KG1 (cell line): Measurements from ENCODE around the gene IFFO2.
"Not testable (repeated sequence)": the region's sequence is repeated elsewhere in the genome, so short reads cannot be mapped to it uniquely, and the experiment has no call there.

ENCODE experiments used
- DNase-seq: peaks from one replicate; lab custom pipeline; 2025; lab: John Stamatoyannopoulos, UW

IFFO2 gene

DNA sequence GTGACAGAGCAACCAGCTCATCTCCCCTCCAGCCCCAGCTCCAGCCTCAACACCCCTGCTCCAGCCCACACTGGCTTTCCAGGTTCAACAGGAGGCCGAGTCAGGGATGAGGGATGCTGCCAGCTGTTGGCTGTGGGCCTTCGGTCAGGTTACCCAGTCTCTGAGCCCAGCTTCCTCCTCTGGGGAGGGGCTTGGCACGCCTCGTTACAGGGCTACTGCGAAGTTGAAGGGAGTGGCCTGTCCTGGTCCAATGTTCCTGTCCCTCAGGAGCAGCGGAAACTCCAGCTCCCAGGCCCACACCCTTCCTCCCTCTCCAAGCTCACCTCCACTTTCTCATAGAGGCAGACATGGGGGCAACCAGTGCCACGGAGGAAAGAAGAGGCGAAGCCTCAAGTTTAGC, 81.9 kb downstream of the IFFO2 start:
- no peak for DNase-seq

DNA sequence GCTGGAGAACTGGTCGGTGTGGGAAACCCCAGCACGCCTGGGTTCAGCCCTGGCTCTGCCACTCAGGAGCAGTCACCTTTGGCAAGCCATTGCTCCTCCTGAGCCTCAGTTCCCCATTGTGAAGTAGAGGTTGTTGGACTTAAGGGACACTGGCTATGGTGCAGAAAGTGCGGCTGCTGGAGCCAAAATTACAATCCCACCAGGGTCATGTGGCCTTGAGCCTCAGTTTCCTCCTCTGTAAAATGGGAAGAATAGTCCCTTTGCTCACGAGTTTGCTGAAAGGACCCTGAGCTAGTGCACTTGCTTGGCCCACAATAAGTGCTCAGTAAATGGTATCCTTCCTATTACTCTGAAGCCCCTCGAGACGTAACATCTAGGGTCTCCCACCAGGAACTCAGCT, 82.4 kb downstream of the IFFO2 start:
- no peak for DNase-seq

DNA sequence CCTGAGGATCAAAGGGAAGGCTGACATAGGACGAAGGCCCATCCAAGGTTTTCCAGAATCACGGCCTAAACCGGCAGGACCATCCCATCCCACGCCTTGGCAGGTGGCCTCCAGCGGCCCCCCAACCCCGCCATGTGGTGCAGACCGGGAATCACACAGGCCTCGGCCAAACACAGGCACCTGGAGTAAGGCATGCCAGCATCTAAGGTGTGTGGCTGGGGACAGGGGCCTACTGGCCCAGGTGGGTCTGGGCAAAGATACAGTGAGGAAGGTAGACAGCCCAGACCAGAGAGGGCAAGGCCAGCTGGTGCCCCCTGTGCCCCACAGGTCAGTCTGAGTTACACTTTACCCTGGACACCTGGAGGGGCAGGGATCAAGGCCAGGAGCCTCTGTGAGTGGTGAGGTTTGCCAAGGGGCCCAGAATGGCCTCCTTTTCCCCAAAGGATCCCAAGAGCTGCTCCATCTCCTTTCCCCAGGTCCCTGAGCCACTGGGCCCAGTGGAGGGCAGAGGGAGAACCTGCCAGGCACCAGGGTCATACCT, 84.3 kb downstream of the IFFO2 start:
- no peak for DNase-seq

DNA sequence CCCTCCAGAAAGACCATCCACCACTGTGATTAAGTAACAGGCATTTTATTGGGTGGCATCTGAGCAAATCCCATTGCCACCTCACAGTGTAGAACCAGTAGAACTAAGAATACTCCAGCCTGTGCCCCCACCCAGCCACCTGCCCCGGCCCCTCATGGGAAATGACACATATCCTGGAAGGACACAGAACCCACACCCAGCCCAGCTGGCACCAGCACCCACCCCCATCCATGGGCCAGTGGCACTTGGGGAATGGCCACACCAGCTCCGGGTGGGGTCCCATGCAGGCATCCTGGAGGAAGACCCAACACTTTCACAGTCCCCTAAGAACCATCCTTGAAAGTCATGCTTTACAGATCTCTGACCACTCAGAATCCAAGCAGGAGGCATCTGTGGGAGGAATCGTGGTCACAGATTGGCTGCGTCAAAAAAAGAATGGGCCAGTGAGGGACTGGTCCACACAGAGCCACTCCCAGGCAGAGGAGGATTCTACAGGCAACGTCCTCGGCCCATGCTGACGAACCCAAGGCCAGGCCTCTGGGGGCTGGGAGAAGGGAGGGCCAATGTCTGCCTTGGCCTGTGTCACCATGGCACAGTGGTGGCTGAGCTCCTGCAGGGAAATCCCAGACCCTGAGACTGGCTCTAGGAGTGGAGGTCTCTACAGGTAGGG, 84.9 kb downstream of the IFFO2 start:
- no peak for DNase-seq

DNA sequence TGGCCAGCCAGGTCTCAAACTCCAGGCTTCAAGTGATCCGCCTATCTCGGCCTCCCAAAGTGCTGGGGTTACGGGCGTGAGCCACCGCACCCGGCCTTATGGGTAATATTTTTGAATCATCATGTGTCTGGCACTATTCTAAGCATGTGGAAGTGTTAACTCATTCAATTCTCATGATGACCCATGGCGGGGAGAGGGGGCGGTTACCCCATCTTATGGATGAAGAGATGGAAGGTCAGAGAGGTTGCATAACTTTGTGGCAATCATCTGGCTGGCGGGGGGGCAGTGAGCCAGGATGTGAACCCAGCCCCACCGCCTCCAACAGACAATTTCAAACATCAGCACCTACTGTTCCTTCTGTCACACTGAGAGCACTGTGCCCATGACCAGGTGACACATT, 85.5 kb downstream of the IFFO2 start:
- no peak for DNase-seq

DNA sequence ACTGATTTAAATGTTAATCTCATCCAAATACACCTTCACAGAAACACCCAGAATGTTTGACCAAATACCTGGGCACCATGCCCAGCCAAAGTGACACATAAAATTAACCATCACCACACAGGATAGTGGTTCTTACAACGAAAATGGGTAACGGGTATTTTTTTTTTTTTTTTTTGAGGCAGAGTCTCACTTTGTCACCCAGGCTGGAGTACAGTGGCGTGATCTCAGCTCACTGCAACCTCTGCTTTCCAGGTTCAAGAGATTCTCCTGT, 85.9 kb downstream of the IFFO2 start:
- DNase-seq, result not testable (repeated sequence)

DNA sequence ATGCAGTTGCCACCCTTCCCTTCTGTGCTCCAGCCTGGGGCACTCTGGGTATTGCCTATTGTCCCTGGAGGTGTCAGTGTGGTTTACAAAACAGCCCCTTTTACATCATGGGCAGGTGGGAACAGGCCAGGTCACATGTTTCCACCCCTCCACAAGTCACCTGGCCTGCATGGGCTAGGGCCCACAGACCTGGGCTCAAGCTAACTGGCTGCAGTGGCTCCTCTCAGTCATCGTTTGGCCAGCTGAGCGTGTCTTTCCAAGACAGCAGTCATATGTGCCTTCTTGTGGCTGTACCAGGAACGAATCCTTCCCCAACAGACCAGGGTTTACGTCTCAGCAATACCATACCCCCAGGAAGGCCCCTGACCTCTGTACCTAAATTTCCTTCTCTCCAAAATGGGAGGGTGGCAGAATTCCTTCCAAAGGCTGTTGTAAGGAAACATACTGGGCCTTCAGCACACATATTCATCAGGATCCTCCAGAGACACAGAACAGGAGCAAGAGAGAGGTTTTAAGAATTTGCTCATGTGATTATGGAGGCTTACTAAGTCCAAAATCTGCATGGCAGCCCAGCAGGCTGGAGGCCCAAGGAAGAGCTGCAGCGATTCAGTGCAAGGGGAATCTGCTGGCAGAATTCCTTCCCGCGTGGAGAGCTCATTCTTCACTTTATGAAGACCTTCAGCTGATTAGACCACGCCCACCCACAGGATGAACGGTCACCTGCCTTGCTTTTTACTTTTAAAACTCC, 86.5 kb downstream of the IFFO2 start:
- no peak for DNase-seq

DNA sequence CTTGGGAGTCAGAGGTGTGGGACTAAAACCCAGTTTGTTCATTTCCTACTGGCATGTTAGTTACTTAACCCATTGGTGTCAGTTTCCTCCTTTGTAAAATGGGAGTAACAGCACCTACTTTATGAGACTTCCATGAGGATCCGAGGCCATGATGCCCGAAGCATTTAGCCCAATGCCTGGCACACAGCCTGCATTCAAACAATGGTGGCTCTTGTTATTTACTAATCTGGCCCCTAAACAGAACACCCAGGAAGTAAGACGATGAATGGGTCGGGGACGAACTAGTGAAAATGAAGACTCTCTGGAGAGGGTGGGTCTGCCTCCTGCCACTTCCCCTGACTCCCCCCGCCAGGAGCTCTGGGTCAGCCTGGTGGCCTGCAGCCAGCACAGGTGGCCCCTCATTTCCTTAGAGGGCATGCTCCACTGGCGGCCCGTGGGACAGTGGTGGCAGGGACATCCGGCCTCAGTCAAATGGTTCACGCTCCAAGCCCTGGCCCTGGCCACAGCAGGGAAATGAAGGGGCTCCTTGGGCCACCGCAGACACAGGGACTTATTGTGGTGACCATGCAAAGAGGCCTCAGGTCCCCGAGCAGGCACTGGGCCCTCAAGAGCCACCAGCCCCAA, 87.6 kb downstream of the IFFO2 start:
- DNase-seq, result no peak

DNA sequence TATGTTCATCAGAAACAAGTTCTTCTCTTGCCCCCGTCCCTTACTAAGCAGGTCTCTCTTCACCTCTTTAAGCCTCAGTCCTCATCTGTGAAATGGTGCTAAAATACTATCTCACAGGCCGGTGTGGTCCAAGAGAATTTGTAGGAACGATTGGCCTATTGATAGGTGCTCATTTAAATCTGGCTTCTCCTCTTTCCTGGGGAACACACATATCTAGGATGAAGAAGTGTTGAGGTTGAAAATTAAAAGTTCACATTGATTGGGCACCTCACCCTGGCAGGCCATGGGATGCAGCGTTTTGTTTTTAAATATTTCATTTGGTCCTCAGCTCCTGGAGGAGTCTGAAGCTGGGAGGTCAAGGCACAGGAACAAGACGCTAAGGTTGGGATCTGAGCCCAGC, 88.1 kb downstream of the IFFO2 start:
- DNase-seq, result no peak

DNA sequence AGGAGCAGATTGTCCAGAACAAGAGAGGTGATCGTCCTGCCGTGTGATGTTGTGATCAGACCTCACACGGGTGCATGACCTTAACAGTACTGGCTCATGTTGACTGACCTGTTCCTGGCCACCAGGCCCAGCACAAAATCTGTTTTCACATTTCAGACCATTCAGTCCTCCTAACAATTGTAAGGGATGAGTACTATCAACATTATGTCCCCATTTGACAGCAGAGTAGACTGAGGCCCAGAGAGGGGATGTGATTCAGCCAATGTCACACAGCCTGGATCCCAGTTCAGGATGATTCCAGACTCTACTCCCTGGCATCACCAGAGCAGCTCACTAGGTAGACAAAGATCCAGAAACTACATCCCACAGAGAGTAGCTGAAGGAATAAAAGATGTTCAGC, 89.6 kb downstream of the IFFO2 start:
- DNase-seq, result no peak

DNA sequence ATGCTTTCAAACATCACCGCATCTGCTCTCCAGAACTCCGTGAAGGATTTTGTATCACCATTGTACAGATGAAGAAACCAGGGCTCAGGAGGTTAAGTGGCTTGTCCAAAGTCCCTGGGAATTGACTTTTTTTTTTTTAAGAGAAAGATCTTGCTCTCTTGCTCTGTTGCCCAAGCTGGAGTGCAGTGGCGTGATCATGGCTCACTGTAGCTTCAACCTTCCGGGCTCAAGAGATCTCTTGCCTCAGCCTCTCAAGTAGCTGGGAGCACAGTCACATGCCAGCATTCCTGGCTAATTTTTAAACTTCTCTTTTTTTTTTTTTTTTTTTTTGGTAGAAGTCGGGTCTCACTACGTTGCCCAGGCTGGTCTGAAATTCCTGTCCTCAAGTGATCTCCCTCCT, 90.2 kb downstream of the IFFO2 start:
- DNase-seq, result no peak

DNA sequence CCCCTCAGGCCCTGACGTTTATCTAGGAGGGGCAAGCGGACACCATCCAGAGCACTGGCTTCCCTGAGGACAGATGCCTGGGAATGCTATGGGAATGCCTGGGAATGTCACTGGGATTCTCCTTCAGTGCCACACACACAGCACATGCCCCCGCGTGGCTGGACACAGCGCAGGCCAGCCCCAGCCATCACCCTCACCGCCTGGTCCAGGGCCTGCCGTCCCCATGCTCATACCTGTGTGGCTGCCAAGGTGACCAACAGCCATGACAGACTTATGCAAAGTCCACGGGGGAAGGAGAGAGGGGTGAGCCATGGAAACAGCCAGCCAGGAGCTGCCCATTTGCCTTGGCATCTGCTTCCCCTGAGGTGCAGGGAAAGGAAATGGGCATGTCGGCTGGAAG, 91.3 kb downstream of the IFFO2 start:
- DNase-seq, result no peak

DNA sequence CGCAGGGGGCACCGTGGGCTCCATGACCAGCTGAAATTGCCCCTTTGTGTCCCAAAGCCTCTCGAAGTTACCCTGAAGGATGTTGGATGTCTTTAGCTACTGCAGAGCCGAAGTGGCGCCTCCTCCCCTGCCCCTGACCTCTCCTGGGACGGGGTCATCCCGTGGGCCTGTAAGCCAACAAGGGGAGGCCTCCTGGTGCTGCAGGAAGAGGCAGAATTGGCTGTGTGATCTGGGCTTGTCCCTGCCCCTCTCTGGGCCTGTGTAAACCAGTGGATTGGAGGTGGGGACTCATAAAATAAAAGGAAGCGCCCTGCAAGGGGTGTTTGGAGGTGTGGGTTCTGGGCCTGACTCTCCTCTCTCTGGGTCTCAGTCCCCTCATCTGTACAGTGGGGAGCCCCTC, 94.9 kb downstream of the IFFO2 start:
- no peak for DNase-seq

DNA sequence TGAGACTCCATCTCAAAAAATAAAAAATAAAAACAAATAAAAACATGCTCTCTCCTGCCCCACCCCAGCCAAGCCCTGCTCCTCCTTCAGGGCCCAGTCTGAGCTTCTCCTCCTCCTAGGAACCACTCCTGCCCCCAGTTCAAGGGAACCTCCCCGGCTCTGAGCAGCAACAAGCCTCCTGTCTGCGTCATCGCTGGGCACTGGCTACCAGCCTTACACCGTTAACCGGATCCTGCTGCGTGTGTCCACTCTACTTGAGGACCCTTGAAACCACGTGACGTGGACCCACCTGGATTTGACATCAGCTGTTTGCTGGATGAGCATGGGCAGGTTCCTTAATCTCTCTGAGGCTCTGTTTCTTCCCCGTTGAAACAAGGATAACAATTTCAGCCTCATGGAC, 95.4 kb downstream of the IFFO2 start:
- DNase-seq, result no peak

DNA sequence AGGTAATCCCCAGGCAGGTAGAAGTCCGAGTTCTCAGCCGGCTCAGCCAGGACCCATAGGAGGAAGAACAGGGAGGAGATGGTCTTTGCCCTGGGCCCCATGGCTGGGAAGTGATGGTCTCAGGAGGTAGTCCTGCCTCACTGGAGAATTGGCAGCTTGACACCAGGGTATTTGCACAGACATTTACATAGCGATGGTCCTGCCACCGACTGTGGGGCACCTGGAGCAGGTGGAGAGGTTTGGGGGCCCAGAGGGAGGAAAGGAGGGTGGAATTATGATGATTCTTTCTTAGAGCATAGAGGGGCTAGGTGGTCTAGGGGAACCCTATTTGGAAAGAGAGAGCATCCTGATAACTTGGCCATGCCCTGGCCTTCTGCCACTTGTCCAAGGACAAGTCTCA, 96.9 kb downstream of the IFFO2 start, which contains the start of gene TAS1R2:
TSS of gene TAS1R2 (minus strand) at position 101 of the 400 bp plus-strand sequence. CDS start at position 101, 0 bp downstream.
- DNase-seq, result no peak

DNA sequence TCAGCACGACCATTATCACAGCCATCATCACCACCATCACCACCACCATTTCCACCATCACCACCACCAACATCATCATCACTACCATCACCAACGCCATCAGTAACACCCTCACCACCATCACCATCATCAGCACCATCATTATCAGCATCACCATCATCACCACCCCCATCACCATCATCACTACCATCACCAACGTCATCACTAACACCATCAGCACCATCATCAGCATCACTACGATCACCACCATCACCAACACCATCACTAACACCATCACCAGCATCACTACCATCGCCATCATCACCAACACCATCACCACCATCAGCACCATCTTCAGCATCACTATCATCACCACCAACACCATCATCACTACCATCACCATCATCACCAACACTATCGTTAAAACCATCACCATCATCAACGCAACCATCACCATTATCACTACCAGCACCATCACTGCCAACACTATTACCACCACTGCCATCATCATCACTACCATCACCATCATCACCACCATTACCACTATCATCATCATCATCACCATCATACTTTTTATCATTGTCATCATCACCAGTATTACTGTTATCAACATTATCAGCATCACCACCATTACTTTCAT, 98.3 kb downstream of the IFFO2 start:
- no peak for DNase-seq

DNA sequence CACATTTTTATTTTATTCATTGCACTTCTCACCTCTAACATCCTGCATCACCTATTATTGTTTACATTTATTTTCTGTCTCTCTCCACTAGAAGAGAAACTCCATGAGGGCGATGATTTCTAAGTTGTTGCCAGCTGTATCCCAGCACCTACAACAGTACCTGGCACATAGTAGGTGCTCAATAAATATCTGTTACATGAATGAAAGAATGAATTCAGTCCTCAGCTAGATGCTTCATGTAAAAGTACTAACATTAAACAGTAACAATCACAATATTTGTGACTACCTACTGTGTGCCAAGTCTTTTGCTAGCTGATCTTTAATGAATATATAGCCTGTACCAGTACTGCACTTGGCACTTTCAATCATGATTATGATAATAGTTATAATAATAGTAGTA, 100.0 kb downstream of the IFFO2 start:
- DNase-seq, result no peak

DNA sequence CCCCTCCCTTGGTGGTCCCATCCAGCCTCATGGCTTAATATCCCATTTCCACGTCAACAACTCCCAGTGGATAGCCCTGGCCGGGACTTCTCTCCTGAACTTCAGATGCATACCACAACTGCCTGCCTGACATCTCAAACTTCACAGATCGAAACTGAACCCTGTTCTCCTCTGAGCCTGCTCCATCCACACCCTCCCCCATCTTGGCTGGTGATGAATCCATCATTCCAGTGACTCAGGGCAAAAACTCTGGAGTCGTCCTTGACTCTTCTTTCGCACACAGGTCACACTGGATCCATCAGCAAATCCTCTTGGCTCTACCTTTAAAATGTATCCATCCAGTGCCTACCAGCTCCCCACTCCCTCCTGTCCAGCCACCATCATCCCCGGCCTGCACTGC, 100.9 kb downstream of the IFFO2 start:
- no peak for DNase-seq

DNA sequence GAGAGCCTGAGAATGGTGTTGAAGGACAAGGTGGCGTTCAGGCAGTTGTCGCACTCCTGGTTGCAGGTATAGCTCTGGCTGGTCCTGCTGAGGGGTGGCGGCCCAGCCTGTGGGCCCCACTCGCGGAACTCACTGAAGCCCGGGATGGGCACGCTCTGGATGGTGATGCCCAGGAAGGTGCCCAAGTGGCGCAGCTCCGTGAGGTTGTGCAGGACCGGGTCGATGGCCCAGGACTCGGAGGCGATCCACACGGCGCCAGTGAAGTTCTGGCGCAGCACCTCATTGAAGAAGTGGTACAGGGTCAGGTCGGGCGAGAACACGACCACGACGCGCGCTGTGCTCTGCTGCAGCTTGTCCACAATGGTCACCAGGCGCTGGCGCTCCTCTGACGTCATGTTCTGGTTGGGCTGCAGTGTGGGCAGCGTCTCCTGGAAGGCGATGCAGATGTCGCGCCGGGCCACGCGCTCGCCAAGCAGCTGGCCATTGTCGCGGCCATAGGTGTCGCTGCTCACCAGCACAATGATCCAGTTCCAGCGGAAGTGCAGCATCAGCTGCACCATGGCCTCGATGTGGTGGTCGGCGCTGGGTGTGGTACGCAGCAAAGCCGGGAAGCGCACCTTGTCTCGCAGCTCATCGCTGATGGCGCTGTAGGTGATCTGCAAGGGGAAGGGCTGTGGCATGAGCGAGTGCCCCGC, 102.0 kb downstream of the IFFO2 start:
- no peak for DNase-seq
